GM18858 (cell line): ENCODE results near the gene TFEB.
A peak's percentile ranks its signal among the peaks of the same experiment; 100 is the strongest.

Experiments used
- ATAC-seq: cut with Tn5 transposase; IDR thresholded peaks from one replicate; pipeline ENCODE4 v1.9.1; 2021; ENCODE audit not compliant: unreplicated experiment

TFEB gene

GRCh38 chr6:41735427-41736185, at the start of gene TFEB:
Gene TFEB (minus strand): TSS chr6:41735608. CDS start chr6:41691213, 44,395 bp downstream.
- peak; percentile 45 for ATAC-seq

GRCh38 chr6:41784581-41785171, 49.3 kb upstream of the TFEB start:
- ATAC-seq, result no peak

- no peak for ATAC-seq
These were observed 47.8 kb upstream of the TFEB start for GRCh38 chr6:41783106-41783780.

GRCh38 chr6:41781366-41781730, 45.9 kb upstream of the TFEB start:
- ATAC-seq, result no peak

- ATAC-seq, result no peak
These were observed 45.4 kb upstream of the TFEB start, which contains the start of gene PRICKLE4 for GRCh38 chr6:41780551-41781365. Gene PRICKLE4 (plus strand): TSS chr6:41780782. CDS start chr6:41783474, 2,692 bp downstream.

GRCh38 chr6:41779788-41780550, 44.6 kb upstream of the TFEB start, which contains the start of gene FRS3:
Gene FRS3 (minus strand): TSS chr6:41779900. CDS start chr6:41776987, 2,913 bp downstream.
- peak; percentile 93 for ATAC-seq

- ATAC-seq, result no peak
These were observed 43.9 kb upstream of the TFEB start for GRCh38 chr6:41779336-41779735.

GRCh38 chr6:41778895-41779294, 43.5 kb upstream of the TFEB start:
- no peak for ATAC-seq

- ATAC-seq, result no peak
These were observed 42.3 kb upstream of the TFEB start for GRCh38 chr6:41777551-41778285.

GRCh38 chr6:41775293-41775882, 40.0 kb upstream of the TFEB start:
- ATAC-seq, result no peak

- no peak for ATAC-seq
These were observed 39.4 kb upstream of the TFEB start for GRCh38 chr6:41774841-41775240.

GRCh38 chr6:41771058-41771983, 35.9 kb upstream of the TFEB start:
- ATAC-seq, result no peak

- no peak for ATAC-seq
These were observed 35.1 kb upstream of the TFEB start for GRCh38 chr6:41770381-41771057.

GRCh38 chr6:41769376-41769775, 34.0 kb upstream of the TFEB start:
- no peak for ATAC-seq

GRCh38 chr6:41768545-41769308, 33.3 kb upstream of the TFEB start:
- no peak for ATAC-seq

- ATAC-seq, result no peak
These were observed 31.9 kb upstream of the TFEB start for GRCh38 chr6:41767112-41767833.
